DOHH2 (cell line): ENCODE measurements around the gene FAM107B.

ENCODE experiments used
- CTCF ChIP-seq: fragments of 200-600 bp; sonication (generic); IDR thresholded peaks from one replicate; pipeline ENCODE4 v1.5.1; 2014; ENCODE audit warnings: antibody characterized with exemption, mild to moderate bottlenecking, low read depth, low read length; ENCODE audit not compliant: poor library complexity, severe bottlenecking
- EZH2phosphoT487 ChIP-seq: fragments of 200-600 bp; sonication (generic); IDR thresholded peaks from 2 replicates; pipeline ENCODE4 v1.6.1; 2017; ENCODE audit warnings: borderline replicate concordance, mild to moderate bottlenecking, antibody characterized with exemption, low read length, moderate library complexity, mixed read lengths

DNA sequence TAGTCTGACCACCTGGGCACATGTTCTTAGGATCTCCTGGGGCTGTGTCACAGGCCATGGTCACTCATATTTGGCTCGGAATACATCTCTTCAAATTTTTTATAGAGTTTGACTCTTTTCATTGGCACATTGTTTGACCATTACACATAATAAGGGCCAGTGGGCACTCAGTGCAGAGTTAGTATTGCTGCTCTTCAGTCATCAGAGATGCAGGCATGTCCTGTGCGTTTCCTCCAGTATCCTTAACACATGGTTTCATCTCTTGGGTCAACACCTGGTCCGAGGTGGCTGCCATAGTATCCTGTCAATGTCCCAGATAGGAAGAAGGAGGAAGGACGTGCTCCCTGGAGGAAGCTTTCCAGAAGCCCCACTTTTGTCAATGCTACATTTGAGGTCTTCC, 125.0 kb downstream of the FAM107B start:
- no peak for TF ChIP-seq CTCF
- no peak for TF ChIP-seq EZH2phosphoT487
